ENCODE data around the gene MCM5. TPM values are rescaled to one million over a fixed set of nuclear protein-coding genes. Genes with fewer than 3 reads are reported as not detected.

MCM5 gene
- total and polyA plus RNA-seq, 2 experiments from 2014 or later = 288 to 325 TPM

DNA sequence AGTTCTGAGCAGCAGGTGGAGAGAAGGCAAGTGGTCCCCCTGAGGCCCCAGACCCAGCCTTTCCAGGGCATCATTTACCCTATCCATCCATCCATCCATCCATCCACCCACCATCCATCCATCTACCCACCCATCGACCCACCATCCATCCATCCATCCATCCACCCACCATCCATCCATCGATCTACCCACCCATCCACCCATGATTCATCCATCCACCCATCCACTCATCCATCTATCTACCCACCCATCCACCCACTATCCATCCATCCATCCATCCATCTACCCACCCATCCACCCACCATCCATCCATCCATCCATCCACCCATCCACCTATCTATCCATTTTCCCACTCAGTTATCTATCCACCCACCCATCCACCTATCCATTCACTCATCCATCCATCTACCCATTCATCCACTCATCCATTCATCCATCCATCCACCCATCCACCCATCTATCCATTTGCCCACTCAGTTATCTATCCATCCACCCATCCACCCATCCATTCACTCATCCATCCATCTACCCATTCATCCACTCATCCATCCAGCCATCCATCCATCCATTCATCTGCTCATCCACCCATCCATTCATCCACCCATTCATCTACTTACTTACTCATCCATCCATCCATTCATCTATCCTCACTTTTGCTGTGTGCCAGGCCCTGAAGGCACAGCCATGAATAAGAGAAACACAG is 63.4 kb downstream of the MCM5 start:
- Histone ChIP-seq H3K4me2 (no peak overlapping the region), H2AFZ (no peak overlapping the region), H3F3A (replicated peaks; ENCODE audit: low read depth) (no peaks in the 10 kb centered on the region), H3K9me2 (ENCODE audit: insufficient read depth) (no peaks in the 10 kb centered on the region), H3K4me1 (ENCODE audit: insufficient read depth) (peaks cover 5% of the 10 kb centered on the region; the same call in 1 of the 2 replicates), H4K20me1 (replicated peaks; ENCODE audit: insufficient read depth) (no peaks in the 10 kb centered on the region), H3K79me2 (replicated peaks; ENCODE audit: insufficient read depth) (no peaks in the 10 kb centered on the region), H3K27me3 (ENCODE audit: insufficient read depth) (no peaks in the 10 kb centered on the region), H3K36me3 (ENCODE audit: insufficient read depth) (no peaks in the 10 kb centered on the region), H3K4me3 (no peak overlapping the region), H3K27ac (ENCODE audit: low read depth) (no peak overlapping the region)
- H3K27me3 Mint-ChIP-seq (ENCODE audit: insufficient read depth, low read depth, poor library complexity) = peaks cover 9% of the 10 kb centered on the region
- no peak for ATAC-seq
- DNase-seq (ENCODE audit: low spot score) = no peak
- H3K36me3 Mint-ChIP-seq (ENCODE audit: low read depth) = peaks cover 3% of the 10 kb centered on the region; the same call in 1 of the 3 replicates
- no peak for TF ChIP-seq STAT1 (IDR thresholded peaks at IDR 0.05; ENCODE audit: unreplicated experiment)
- TF ChIP-seq, protein P1, sequence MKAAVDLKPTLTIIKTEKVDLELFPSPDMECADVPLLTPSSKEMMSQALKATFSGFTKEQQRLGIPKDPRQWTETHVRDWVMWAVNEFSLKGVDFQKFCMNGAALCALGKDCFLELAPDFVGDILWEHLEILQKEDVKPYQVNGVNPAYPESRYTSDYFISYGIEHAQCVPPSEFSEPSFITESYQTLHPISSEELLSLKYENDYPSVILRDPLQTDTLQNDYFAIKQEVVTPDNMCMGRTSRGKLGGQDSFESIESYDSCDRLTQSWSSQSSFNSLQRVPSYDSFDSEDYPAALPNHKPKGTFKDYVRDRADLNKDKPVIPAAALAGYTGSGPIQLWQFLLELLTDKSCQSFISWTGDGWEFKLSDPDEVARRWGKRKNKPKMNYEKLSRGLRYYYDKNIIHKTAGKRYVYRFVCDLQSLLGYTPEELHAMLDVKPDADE (IDR thresholded peaks at IDR 0.05) = no peak
- no peak for TF ChIP-seq POLR2AphosphoS5 (IDR thresholded peaks at IDR 0.05; ENCODE audit: low read depth)
- TF ChIP-seq, protein P2, sequence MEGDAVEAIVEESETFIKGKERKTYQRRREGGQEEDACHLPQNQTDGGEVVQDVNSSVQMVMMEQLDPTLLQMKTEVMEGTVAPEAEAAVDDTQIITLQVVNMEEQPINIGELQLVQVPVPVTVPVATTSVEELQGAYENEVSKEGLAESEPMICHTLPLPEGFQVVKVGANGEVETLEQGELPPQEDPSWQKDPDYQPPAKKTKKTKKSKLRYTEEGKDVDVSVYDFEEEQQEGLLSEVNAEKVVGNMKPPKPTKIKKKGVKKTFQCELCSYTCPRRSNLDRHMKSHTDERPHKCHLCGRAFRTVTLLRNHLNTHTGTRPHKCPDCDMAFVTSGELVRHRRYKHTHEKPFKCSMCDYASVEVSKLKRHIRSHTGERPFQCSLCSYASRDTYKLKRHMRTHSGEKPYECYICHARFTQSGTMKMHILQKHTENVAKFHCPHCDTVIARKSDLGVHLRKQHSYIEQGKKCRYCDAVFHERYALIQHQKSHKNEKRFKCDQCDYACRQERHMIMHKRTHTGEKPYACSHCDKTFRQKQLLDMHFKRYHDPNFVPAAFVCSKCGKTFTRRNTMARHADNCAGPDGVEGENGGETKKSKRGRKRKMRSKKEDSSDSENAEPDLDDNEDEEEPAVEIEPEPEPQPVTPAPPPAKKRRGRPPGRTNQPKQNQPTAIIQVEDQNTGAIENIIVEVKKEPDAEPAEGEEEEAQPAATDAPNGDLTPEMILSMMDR (conservative IDR thresholded peaks at IDR 0.05; ENCODE audit: low read depth in 2 of 2) = no peak
- TF ChIP-seq EZH2phosphoT487 (IDR thresholded peaks at IDR 0.05; ENCODE audit: unreplicated experiment) = no peak
- no peak for TF ChIP-seq ZNF114 (CRISPR knock-in tag; IDR thresholded peaks at IDR 0.05)
- TF ChIP-seq, protein P3, sequence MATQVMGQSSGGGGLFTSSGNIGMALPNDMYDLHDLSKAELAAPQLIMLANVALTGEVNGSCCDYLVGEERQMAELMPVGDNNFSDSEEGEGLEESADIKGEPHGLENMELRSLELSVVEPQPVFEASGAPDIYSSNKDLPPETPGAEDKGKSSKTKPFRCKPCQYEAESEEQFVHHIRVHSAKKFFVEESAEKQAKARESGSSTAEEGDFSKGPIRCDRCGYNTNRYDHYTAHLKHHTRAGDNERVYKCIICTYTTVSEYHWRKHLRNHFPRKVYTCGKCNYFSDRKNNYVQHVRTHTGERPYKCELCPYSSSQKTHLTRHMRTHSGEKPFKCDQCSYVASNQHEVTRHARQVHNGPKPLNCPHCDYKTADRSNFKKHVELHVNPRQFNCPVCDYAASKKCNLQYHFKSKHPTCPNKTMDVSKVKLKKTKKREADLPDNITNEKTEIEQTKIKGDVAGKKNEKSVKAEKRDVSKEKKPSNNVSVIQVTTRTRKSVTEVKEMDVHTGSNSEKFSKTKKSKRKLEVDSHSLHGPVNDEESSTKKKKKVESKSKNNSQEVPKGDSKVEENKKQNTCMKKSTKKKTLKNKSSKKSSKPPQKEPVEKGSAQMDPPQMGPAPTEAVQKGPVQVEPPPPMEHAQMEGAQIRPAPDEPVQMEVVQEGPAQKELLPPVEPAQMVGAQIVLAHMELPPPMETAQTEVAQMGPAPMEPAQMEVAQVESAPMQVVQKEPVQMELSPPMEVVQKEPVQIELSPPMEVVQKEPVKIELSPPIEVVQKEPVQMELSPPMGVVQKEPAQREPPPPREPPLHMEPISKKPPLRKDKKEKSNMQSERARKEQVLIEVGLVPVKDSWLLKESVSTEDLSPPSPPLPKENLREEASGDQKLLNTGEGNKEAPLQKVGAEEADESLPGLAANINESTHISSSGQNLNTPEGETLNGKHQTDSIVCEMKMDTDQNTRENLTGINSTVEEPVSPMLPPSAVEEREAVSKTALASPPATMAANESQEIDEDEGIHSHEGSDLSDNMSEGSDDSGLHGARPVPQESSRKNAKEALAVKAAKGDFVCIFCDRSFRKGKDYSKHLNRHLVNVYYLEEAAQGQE (IDR thresholded peaks at IDR 0.05; ENCODE audit: unreplicated experiment) = no peak
- TF ChIP-seq ZNF331 (CRISPR knock-in tag; IDR thresholded peaks at IDR 0.05; ENCODE audit: low read depth) = no peak
- TF ChIP-seq, protein P4, sequence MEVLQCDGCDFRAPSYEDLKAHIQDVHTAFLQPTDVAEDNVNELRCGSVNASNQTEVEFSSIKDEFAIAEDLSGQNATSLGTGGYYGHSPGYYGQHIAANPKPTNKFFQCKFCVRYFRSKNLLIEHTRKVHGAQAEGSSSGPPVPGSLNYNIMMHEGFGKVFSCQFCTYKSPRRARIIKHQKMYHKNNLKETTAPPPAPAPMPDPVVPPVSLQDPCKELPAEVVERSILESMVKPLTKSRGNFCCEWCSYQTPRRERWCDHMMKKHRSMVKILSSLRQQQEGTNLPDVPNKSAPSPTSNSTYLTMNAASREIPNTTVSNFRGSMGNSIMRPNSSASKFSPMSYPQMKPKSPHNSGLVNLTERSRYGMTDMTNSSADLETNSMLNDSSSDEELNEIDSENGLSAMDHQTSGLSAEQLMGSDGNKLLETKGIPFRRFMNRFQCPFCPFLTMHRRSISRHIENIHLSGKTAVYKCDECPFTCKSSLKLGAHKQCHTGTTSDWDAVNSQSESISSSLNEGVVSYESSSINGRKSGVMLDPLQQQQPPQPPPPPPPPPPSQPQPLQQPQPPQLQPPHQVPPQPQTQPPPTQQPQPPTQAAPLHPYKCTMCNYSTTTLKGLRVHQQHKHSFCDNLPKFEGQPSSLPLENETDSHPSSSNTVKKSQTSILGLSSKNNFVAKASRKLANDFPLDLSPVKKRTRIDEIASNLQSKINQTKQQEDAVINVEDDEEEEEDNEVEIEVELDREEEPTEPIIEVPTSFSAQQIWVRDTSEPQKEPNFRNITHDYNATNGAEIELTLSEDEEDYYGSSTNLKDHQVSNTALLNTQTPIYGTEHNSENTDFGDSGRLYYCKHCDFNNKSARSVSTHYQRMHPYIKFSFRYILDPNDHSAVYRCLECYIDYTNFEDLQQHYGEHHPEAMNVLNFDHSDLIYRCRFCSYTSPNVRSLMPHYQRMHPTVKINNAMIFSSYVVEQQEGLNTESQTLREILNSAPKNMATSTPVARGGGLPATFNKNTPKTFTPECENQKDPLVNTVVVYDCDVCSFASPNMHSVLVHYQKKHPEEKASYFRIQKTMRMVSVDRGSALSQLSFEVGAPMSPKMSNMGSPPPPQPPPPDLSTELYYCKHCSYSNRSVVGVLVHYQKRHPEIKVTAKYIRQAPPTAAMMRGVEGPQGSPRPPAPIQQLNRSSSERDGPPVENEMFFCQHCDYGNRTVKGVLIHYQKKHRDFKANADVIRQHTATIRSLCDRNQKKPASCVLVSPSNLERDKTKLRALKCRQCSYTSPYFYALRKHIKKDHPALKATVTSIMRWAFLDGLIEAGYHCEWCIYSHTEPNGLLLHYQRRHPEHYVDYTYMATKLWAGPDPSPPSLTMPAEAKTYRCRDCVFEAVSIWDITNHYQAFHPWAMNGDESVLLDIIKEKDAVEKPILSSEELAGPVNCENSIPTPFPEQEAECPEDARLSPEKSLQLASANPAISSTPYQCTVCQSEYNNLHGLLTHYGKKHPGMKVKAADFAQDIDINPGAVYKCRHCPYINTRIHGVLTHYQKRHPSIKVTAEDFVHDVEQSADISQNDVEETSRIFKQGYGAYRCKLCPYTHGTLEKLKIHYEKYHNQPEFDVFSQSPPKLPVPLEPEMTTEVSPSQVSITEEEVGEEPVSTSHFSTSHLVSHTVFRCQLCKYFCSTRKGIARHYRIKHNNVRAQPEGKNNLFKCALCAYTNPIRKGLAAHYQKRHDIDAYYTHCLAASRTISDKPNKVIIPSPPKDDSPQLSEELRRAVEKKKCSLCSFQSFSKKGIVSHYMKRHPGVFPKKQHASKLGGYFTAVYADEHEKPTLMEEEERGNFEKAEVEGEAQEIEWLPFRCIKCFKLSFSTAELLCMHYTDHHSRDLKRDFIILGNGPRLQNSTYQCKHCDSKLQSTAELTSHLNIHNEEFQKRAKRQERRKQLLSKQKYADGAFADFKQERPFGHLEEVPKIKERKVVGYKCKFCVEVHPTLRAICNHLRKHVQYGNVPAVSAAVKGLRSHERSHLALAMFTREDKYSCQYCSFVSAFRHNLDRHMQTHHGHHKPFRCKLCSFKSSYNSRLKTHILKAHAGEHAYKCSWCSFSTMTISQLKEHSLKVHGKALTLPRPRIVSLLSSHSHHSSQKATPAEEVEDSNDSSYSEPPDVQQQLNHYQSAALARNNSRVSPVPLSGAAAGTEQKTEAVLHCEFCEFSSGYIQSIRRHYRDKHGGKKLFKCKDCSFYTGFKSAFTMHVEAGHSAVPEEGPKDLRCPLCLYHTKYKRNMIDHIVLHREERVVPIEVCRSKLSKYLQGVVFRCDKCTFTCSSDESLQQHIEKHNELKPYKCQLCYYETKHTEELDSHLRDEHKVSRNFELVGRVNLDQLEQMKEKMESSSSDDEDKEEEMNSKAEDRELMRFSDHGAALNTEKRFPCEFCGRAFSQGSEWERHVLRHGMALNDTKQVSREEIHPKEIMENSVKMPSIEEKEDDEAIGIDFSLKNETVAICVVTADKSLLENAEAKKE (CRISPR knock-in tag; IDR thresholded peaks at IDR 0.05) = no peak
- TF ChIP-seq NANOG (IDR thresholded peaks at IDR 0.05; ENCODE audit: borderline replicate concordance) = no peak
- no peak for TF ChIP-seq JUNB (IDR thresholded peaks at IDR 0.05; ENCODE audit: unreplicated experiment)
- TF ChIP-seq EZH2 (IDR thresholded peaks at IDR 0.05; ENCODE audit: low read depth, unreplicated experiment) = no peak
- no peak for TF ChIP-seq CREB1 (CRISPR knock-in tag; IDR thresholded peaks at IDR 0.05; ENCODE audit: low read depth)
- peaks cover 13% of the 10 kb centered on the region for H3K4me1 Mint-ChIP-seq
- no peak overlapping the region for H3K27ac Mint-ChIP-seq
- no peak overlapping the region for H3K4me3 Mint-ChIP-seq
- H3K9me3 Mint-ChIP-seq = peaks cover 3% of the 10 kb centered on the region; the same call in 1 of the 3 replicates

All from GM23338 (cell line).